Osteoblast (primary cell): Measurements from ENCODE around the gene PTCH2. TPM values are rescaled to one million over a fixed set of nuclear protein-coding genes. Genes with fewer than 3 reads are reported as not detected.
A peak's percentile ranks its signal among the peaks of the same experiment; 100 is the strongest.

Experiments
- DNase-seq: peaks from one replicate; pipeline ENCODE4 v3.0.0; 2011; ENCODE audit warnings: low spot score, mixed read lengths; ENCODE audit not compliant: insufficient read length; ENCODE audit errors: missing footprints
- H2AFZ ChIP-seq: 2 replicates; pipeline ENCODE4 v1.6.0; 2011; ENCODE audit warnings: mild to moderate bottlenecking, low read length
- H3K27ac ChIP-seq: 2 replicates; pipeline ENCODE4 v1.5.1; 2011; ENCODE audit warnings: mild to moderate bottlenecking, low read depth, low read length, moderate library complexity
- H3K27me3 ChIP-seq: 2 replicates; pipeline ENCODE4 v1.6.0; 2012; ENCODE audit warnings: mild to moderate bottlenecking, control low read depth, inconsistent platforms, low read length, moderate library complexity; ENCODE audit not compliant: insufficient read depth
- H3K36me3 ChIP-seq: 2 replicates; pipeline ENCODE4 v1.5.1; 2011; ENCODE audit warnings: mild to moderate bottlenecking, low read length, control low read depth, moderate library complexity; ENCODE audit not compliant: insufficient read depth
- H3K4me1 ChIP-seq: 2 replicates; pipeline ENCODE4 v1.5.1; 2011; ENCODE audit warnings: mild to moderate bottlenecking, low read length, control low read depth, moderate library complexity; ENCODE audit not compliant: insufficient read depth
- H3K4me2 ChIP-seq: 2 replicates; pipeline ENCODE4 v1.6.0; 2011; ENCODE audit warnings: mild to moderate bottlenecking, low read length; ENCODE audit not compliant: insufficient read depth
- H3K4me3 ChIP-seq: fragments of 200-600 bp; sonication (generic); 3 replicates; pipeline ENCODE4 v1.5.1; 2012; ENCODE audit warnings: mild to moderate bottlenecking, low read length, inconsistent platforms; ENCODE audit not compliant: insufficient read depth
- H3K79me2 ChIP-seq: 2 replicates; pipeline ENCODE4 v1.6.0; 2012; ENCODE audit warnings: mild to moderate bottlenecking, low read length, control low read depth, inconsistent platforms; ENCODE audit not compliant: insufficient read depth
- H3K9me3 ChIP-seq: 2 replicates; pipeline ENCODE4 v1.5.1; 2011; ENCODE audit warnings: low read depth, low read length, control low read depth
- H4K20me1 ChIP-seq: 2 replicates; pipeline ENCODE4 v1.6.0; 2012; ENCODE audit warnings: mild to moderate bottlenecking, low read length, control low read depth; ENCODE audit not compliant: insufficient read depth
- CTCF ChIP-seq: IDR thresholded peaks from 2 replicates; pipeline ENCODE4 v1.5.1; 2011; ENCODE audit warnings: mild to moderate bottlenecking, low read depth, low read length, moderate library complexity; ENCODE audit errors: extremely low read depth
- total RNA-seq: library from RNA; depleted of rRNA; stranded (reverse); fragments of >200 nt; gene quantifications from 2 replicates; pipeline ENCODE4 v1.2.3, GENCODE V29; 2012

PTCH2 gene
- total RNA-seq, result 0.29 and 0.36 TPM in 2 replicates

GRCh38 chr1:44842862-44843655, at the start of gene PTCH2:
PTCH2 (minus strand) TSS chr1:44843253; CDS start chr1:44842932, 321 bp downstream.
- DNase-seq, result peak; percentile 96
- peak within 1 kb of the TSS; percentile 82 for H3K4me2 ChIP-seq
- peak within 1 kb of the TSS; percentile 74 for H3K4me3 ChIP-seq
- no peak for TF ChIP-seq CTCF
- no peaks in the 10 kb centered on the region for H3K79me2 ChIP-seq
- peaks cover 5% of the 10 kb centered on the region for H3K4me1 ChIP-seq
- peak within 1 kb of the TSS; percentile 56 for H2AFZ ChIP-seq
- H3K9me3 ChIP-seq, result no peaks in the 10 kb centered on the region
- H3K27me3 ChIP-seq, result no peaks in the 10 kb centered on the region
- H4K20me1 ChIP-seq, result no peaks in the 10 kb centered on the region
- no peaks in the 10 kb centered on the region for H3K36me3 ChIP-seq
- H3K27ac ChIP-seq, result no peak within 1 kb of the TSS

- Histone ChIP-seq H3K27ac (no peak overlapping the region), H3K27me3 (no peaks in the 10 kb centered on the region), H3K9me3 (peaks cover 2% of the 10 kb centered on the region), H4K20me1 (no peaks in the 10 kb centered on the region), H3K4me1 (peaks cover 9% of the 10 kb centered on the region), H3K79me2 (no peaks in the 10 kb centered on the region), H3K36me3 (peaks cover 3% of the 10 kb centered on the region), H2AFZ (no peak overlapping the region), H3K4me2 (no peak overlapping the region), H3K4me3 (no peak overlapping the region)
- no peak for DNase-seq
- TF ChIP-seq CTCF, result no peak
Observed at GRCh38 chr1:44890007-44890406, 47.0 kb upstream of the PTCH2 start.

GRCh38 chr1:44885406-44885805, 42.4 kb upstream of the PTCH2 start:
- no peak for TF ChIP-seq CTCF

GRCh38 chr1:44884746-44885145, 41.7 kb upstream of the PTCH2 start:
- no peak overlapping the region for H2AFZ ChIP-seq
- TF ChIP-seq CTCF, result no peak
- H3K27ac ChIP-seq, result no peak overlapping the region
- peaks cover under 1% of the 10 kb centered on the region for H3K9me3 ChIP-seq
- H3K36me3 ChIP-seq, result peaks cover 4% of the 10 kb centered on the region
- no peaks in the 10 kb centered on the region for H3K79me2 ChIP-seq
- H3K4me2 ChIP-seq, result no peak overlapping the region
- H3K4me3 ChIP-seq, result no peak overlapping the region
- DNase-seq, result no peak
- H3K4me1 ChIP-seq, result peaks cover 7% of the 10 kb centered on the region
- H4K20me1 ChIP-seq, result no peaks in the 10 kb centered on the region
- H3K27me3 ChIP-seq, result no peaks in the 10 kb centered on the region

More at GRCh38 chr1:44885406-44885805, 42.4 kb upstream of the PTCH2 start:
- H3K27ac ChIP-seq, result no peak overlapping the region
- peaks cover 3% of the 10 kb centered on the region for H3K36me3 ChIP-seq
- H3K4me1 ChIP-seq, result peaks cover 7% of the 10 kb centered on the region
- no peaks in the 10 kb centered on the region for H3K27me3 ChIP-seq
- no peak overlapping the region for H2AFZ ChIP-seq
- no peak overlapping the region for H3K4me3 ChIP-seq
- H3K79me2 ChIP-seq, result no peaks in the 10 kb centered on the region
- DNase-seq, result no peak
- H3K4me2 ChIP-seq, result no peak overlapping the region
- peaks cover 2% of the 10 kb centered on the region for H3K9me3 ChIP-seq
- no peaks in the 10 kb centered on the region for H4K20me1 ChIP-seq
